ENCODE measurements around the gene ST3GAL5.
"Not testable (repeated sequence)": the region's sequence is repeated elsewhere in the genome, so short reads cannot be mapped to it uniquely, and the experiment has no call there.

ST3GAL5 gene

GRCh38 chr2:85888684-85889626, at the start of gene ST3GAL5:
ST3GAL5 (minus strand) TSS chr2:85888990; CDS start chr2:85888905, 85 bp downstream.
- in situ Hi-C loops (cut with MboI; ENCODE audit: low sequenced_read_pairs) = no loop called here

GRCh38 chr2:85938456-85938855, 49.7 kb upstream of the ST3GAL5 start:
- in situ Hi-C loops (cut with MboI; ENCODE audit: low sequenced_read_pairs) = no loop called here

- in situ Hi-C loops (cut with MboI; ENCODE audit: low sequenced_read_pairs) = no loop called here
Observed at GRCh38 chr2:85937069-85937439, 48.3 kb upstream of the ST3GAL5 start.

GRCh38 chr2:85936421-85937068, 47.8 kb upstream of the ST3GAL5 start:
- in situ Hi-C loops (cut with MboI; ENCODE audit: low sequenced_read_pairs) = no loop called here

DNA sequence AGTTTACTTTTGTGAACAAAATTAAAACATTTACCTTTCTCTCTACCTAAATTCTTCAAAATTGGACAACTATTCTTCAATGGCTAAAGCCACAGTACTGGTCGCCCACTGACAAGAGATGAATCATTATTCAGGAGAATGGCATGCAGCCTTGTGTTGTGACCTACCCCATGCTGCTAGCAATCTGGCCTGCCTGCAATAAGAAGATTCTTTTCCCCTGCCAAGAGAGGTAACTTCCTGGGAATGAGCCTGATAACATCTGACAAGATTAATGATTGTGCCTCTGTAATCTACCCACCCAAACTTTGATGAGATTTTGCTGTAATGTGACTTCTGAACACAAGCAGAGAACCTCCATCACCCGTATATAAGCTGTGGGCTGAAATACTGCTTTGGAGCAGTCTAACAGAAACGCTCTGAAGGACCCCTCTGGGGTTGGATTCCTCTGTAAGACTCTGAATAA, 47.0 kb upstream of the ST3GAL5 start:
- in situ Hi-C loops (cut with MboI; ENCODE audit: low sequenced_read_pairs) = no loop called here

DNA sequence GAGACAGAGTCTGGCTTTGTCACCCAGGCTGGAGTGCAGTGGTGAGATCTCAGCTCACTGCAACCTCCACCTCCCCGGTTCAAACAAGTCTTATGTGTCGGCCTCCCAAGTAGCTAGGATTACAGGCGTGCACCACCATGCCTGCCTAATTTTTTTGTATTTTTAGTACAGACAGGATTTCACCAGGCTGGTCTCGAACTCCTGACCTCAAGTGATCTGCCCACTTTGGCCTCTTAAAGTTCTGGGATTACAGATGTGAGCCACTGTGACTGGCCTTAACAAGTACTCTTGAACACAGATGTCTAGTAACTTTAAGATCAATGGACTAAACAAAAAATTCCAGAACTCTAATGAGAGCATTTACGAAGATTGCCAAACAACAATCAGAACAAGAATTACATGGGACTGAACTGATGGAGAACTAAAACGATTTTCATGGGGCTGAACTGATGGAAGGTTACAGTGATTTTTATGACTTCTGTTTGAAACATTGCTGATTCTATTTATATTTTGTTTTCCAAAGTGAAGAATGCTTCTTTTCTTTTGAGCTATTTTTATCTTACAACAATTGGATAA, 46.5 kb upstream of the ST3GAL5 start:
- in situ Hi-C loops (cut with MboI; ENCODE audit: low sequenced_read_pairs) = no loop called here

DNA sequence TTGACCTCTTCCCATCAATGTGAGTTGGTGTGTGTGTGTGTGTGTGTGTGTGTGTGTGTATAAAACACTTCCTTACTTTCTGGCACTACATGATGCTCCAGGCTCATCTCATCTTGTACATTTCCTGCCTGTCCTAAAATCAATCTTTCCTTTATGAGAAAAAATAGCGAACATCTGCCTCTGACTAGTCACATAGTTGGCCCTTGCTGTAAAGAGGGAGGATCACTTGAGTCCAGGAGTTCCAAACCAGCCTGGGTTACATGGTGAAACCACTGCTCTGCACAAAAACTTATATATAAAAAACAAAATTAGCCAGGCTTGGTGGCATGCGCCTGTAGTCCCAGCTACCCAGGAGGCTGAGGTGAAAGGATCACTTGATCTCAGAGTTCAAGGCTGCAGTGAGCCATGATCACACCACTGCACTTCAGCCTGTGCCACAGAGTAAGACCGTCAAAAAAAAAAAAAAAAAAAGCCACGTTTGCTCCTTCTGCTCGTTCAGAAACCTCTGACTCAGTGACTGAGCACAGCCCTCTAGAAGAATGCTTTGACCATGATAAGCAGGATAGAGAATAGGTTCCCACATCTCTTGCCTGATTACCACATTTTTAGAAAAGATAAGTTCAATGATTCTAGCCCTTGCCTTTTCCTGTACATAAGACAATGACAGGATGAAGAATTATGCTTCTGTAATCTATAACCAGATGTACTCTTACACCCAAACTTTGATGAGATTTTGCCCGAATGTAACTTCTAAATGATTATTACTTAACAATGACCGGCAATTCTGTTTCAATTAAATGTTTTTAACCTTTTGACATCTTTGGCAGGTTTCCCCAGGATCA, 45.2 kb upstream of the ST3GAL5 start:
- in situ Hi-C loops (cut with MboI; ENCODE audit: low sequenced_read_pairs) = no loop called here

- in situ Hi-C loops (cut with MboI; ENCODE audit: low sequenced_read_pairs) = not testable (repeated sequence)
Observed at GRCh38 chr2:85931151-85931550, 42.4 kb upstream of the ST3GAL5 start.

GRCh38 chr2:85930129-85931124, 41.6 kb upstream of the ST3GAL5 start:
- in situ Hi-C loops (cut with MboI; ENCODE audit: low sequenced_read_pairs) = no loop called here

DNA sequence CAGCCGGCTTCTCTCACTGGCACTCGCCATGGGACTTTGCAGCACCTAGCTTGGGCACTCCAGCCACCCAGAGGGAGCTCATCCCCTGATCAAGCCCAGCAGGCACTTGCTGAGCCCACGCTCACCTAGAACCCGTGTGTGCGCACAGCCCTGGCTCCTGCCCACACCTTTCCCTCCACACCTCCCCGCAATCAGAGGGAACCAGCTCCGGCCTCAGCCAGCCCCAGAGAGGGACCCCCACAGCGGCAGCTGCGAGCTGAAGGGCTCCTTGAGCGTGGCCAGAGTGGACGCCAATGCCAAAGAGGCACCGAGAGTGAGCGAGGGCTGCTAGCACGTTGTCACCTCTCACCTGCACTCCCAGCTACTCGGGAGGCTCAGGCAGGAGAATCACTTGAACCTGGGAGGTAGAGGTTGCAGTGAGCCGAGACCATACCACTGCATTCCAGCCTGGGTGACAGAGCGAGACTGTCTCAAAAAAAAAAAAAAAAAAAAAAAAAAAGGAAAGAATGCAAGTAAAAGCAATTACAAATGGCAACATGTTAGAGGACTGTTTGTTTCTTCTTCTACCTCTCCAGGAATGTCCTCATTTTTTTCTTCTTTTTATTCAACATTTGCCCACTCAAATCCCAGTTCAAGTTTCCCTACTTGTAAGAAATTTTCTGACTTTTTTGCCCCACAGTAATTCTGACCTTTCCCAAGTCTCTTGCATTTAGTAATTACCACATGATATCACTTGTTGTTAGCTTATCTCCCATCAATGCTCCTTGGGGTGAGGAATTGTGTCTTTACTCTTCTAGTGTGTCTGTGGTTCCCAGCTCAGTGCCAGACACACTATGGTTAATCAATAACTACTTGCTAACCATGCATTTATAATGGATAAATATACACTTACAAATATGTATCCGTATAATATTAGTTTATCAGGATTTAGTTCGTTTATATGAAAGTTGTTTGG, 40.6 kb upstream of the ST3GAL5 start:
- in situ Hi-C loops (cut with MboI; ENCODE audit: low sequenced_read_pairs) = no loop called here

DNA sequence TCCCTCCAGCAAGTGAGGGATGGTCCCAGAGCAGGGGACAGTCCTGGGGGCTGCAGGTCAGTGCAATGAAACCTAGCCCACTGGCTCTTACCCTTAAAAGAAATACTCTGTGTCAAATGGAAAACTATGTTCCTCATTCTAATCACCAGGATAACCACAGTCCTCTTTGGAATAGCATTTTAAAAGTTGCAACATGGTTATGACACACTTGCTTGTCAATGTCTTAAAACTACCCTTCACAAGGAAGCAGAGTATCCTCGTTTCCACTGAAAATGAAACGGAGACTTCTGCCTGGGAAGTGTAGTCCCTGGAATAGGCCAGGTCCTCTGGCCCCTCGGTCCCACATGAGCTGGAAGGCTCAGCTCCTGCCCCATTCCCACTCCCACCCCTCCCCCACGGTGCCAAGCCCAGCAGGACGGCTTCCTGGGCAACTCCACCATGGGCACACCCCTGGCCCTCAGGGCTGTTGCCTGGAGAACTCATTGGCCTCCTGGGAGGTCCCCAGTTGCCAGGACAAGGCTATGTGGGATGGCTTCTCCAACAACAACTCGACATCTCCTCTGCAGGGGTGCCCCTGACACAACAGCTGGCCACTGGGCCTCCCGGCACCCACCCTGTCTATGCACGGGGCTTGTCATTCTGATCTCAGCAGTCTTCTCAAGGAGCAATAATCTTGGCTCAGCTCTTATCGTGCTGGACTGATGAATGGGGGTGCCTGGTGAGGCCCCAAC, 38.3 kb upstream of the ST3GAL5 start:
- in situ Hi-C loops (cut with MboI; ENCODE audit: low sequenced_read_pairs) = no loop called here

GRCh38 chr2:85926526-85926925, 37.7 kb upstream of the ST3GAL5 start:
- in situ Hi-C loops (cut with MboI; ENCODE audit: low sequenced_read_pairs) = no loop called here

- in situ Hi-C loops (cut with MboI; ENCODE audit: low sequenced_read_pairs) = no loop called here
Observed at GRCh38 chr2:85925216-85925671, 36.5 kb upstream of the ST3GAL5 start.

DNA sequence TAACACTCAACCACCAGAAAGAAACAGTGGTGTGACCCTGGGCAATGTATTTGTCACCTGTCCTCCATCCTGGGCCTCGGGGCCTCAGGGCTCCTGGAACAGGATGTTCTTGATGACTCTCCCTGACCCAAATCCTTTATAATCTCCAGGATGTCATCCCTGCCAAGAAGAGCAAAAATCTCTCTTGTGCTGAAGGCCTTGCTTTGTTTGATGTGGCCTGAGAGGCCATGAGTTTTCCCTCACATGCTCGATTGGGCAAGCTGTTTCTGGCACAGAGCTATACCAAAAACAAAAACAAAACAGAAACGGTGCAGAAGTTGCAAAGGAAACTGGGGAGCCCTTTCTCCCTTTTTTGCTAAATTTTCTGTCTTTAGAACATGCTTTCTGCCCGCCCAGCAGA, 35.7 kb upstream of the ST3GAL5 start:
- in situ Hi-C loops (cut with MboI; ENCODE audit: low sequenced_read_pairs) = no loop called here

DNA sequence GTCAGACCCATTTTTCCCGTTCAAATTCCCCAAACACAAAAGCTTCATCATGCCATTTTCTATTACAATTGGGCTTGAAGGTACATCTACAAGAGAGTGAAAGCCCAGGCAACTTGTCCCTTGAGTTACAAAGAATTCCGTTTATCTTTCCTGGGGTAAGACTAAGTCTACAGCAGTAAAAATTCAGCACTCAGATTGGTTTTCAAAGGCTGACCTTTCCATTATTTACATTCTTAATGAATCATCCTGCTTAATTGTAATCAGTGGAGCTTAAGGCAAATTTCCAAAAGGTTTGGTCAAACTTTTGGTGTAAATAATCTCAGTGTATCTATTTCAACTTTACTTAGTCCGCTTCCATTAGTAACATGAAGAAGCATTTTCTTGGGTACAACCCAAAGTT, 33.4 kb upstream of the ST3GAL5 start:
- in situ Hi-C loops (cut with MboI; ENCODE audit: low sequenced_read_pairs) = no loop called here

- in situ Hi-C loops (cut with MboI; ENCODE audit: low sequenced_read_pairs) = no loop called here
Observed at GRCh38 chr2:85921659-85922058, 32.9 kb upstream of the ST3GAL5 start.

DNA sequence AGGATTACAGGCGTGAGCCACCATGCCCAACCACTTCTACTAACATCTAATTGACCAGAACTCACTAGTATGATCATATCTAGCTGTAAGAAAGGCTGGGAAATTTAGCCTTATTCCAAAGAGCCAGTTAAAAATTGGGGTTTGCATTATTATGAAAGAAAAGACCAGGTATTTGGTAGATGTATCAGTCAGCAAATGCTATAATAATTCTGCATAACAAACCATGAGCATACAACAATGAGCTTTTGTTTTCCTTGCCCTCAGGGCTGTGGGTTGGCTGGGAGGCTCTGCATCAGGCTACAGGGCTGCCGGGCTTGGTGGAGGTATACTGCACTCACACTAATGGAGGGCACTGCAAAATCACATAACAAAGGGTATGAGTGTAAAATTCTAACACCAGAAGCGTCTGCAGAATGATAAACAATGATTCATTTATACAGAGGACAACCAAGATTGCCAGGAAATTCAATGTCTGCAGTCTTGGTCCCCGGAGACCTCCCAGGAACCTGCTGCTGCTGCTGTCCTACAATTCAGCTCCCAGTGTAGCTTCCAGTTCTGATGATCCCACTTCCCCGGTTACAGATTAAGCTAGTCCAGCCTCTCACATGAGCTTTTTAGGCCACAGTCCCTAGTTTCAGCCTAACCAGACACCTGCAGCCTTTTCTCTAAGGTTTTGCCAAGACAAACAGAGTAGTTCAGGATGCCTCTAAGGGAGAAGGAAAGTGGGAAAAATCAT, 32.2 kb upstream of the ST3GAL5 start:
- in situ Hi-C loops (cut with MboI; ENCODE audit: low sequenced_read_pairs) = no loop called here
